ENCODE results near the gene DNAH11. TPM values are rescaled to one million over a fixed set of nuclear protein-coding genes. Genes with fewer than 3 reads are reported as not detected.

The DNAH11 gene
- total RNA-seq, 1 experiment from 2014 or later, result 0.39 TPM

DNA sequence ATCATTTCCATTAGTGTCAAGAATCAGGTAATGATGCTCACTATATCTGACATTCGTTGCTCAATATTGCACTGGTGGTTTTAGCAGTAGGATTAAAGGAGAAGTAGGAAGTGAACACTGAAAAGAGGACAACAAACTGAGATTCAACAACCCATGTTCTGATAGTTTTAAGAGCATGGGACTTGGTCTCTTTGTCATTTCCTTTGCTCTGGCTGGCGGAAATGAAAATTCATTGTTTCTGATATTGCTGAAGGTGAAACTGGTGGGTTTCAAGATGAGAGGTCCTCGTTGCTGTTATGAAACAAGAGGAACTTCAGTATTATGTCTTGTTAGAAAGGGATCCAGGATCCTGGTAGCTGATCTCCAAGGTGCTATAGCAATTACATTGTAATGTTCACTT is 129.0 kb downstream of the DNAH11 start:
- no peaks in the 10 kb centered on the region for H3K27me3 ChIP-seq (ENCODE audit: insufficient read depth, low read length)
- TF ChIP-seq TCF7L2 (IDR thresholded peaks at IDR 0.05; ENCODE audit: borderline replicate concordance, extremely low read depth, insufficient read depth, insufficient read length) (no peak), SP1 (IDR thresholded peaks at IDR 0.05; ENCODE audit: low read depth) (no peak), POLR2AphosphoS5 (IDR thresholded peaks at IDR 0.05; ENCODE audit: low read depth, low read length) (no peak), EZH2phosphoT487 (IDR thresholded peaks at IDR 0.05; ENCODE audit: borderline replicate concordance) (no peak), SIN3A (IDR thresholded peaks at IDR 0.05; ENCODE audit: low read depth) (no peak), SRF (IDR thresholded peaks at IDR 0.05; ENCODE audit: low read depth) (no peak), CEBPB (IDR thresholded peaks at IDR 0.05; ENCODE audit: low read depth) (no peak), FOSL1 (IDR thresholded peaks at IDR 0.05; ENCODE audit: low read depth) (no peak), JUND (IDR thresholded peaks at IDR 0.05) (no peak), POLR2A (IDR thresholded peaks at IDR 0.05; ENCODE audit: borderline replicate concordance, extremely low read depth, insufficient read depth, insufficient read length) (no peak), ELF1 (IDR thresholded peaks at IDR 0.05; ENCODE audit: borderline replicate concordance, low read depth) (no peak)
- TF ChIP-seq, protein P1, sequence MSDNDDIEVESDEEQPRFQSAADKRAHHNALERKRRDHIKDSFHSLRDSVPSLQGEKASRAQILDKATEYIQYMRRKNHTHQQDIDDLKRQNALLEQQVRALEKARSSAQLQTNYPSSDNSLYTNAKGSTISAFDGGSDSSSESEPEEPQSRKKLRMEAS (IDR thresholded peaks at IDR 0.05), result no peak
- TF ChIP-seq, protein P2, sequence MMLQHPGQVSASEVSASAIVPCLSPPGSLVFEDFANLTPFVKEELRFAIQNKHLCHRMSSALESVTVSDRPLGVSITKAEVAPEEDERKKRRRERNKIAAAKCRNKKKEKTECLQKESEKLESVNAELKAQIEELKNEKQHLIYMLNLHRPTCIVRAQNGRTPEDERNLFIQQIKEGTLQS (IDR thresholded peaks at IDR 0.05), result no peak
- TF ChIP-seq, protein P3, sequence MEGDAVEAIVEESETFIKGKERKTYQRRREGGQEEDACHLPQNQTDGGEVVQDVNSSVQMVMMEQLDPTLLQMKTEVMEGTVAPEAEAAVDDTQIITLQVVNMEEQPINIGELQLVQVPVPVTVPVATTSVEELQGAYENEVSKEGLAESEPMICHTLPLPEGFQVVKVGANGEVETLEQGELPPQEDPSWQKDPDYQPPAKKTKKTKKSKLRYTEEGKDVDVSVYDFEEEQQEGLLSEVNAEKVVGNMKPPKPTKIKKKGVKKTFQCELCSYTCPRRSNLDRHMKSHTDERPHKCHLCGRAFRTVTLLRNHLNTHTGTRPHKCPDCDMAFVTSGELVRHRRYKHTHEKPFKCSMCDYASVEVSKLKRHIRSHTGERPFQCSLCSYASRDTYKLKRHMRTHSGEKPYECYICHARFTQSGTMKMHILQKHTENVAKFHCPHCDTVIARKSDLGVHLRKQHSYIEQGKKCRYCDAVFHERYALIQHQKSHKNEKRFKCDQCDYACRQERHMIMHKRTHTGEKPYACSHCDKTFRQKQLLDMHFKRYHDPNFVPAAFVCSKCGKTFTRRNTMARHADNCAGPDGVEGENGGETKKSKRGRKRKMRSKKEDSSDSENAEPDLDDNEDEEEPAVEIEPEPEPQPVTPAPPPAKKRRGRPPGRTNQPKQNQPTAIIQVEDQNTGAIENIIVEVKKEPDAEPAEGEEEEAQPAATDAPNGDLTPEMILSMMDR (IDR thresholded peaks at IDR 0.05 in 2 of 3, conservative IDR thresholded peaks at IDR 0.05 in 1 of 3; ENCODE audit: borderline replicate concordance in 1 of 3, insufficient read depth in 1 of 3, low read depth in 2 of 3, low read length in 2 of 3), result no peak
- TF ChIP-seq, protein P4, sequence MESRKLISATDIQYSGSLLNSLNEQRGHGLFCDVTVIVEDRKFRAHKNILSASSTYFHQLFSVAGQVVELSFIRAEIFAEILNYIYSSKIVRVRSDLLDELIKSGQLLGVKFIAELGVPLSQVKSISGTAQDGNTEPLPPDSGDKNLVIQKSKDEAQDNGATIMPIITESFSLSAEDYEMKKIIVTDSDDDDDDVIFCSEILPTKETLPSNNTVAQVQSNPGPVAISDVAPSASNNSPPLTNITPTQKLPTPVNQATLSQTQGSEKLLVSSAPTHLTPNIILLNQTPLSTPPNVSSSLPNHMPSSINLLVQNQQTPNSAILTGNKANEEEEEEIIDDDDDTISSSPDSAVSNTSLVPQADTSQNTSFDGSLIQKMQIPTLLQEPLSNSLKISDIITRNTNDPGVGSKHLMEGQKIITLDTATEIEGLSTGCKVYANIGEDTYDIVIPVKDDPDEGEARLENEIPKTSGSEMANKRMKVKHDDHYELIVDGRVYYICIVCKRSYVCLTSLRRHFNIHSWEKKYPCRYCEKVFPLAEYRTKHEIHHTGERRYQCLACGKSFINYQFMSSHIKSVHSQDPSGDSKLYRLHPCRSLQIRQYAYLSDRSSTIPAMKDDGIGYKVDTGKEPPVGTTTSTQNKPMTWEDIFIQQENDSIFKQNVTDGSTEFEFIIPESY (IDR thresholded peaks at IDR 0.05; ENCODE audit: extremely low read depth, insufficient replicate concordance, low read length), result no peak
- H3K27ac ChIP-seq (ENCODE audit: low read depth, low read length), result no peak overlapping the region
- no peaks in the 10 kb centered on the region for H3K9me3 ChIP-seq (ENCODE audit: control insufficient read depth in 1 of 2, insufficient read depth in 1 of 2, low read depth in 1 of 2, low read length in 2 of 2)
- no peak overlapping the region for H2AFZ ChIP-seq (ENCODE audit: low read depth, low read length, poor library complexity, severe bottlenecking)
- H3K79me2 ChIP-seq (ENCODE audit: insufficient read depth, low read length), result no peaks in the 10 kb centered on the region
- H3K4me1 ChIP-seq (ENCODE audit: control insufficient read depth in 1 of 2, insufficient read depth in 2 of 2, low read length in 2 of 2), result no peaks in the 10 kb centered on the region
- H3K36me3 ChIP-seq (ENCODE audit: control insufficient read depth in 1 of 2, insufficient read depth in 2 of 2, low read length in 2 of 2), result no peaks in the 10 kb centered on the region
- H4K20me1 ChIP-seq (ENCODE audit: insufficient read depth), result no peaks in the 10 kb centered on the region
- no peak overlapping the region for H3K4me3 ChIP-seq (replicated peaks in 1 of 2; ENCODE audit: low read depth in 1 of 2, low read length in 2 of 2)
- CTCF ChIA-PET, result no interaction called here
- intact Hi-C loops (cut with micrococcal nuclease), result no loop called here
- no peak overlapping the region for H3K4me2 ChIP-seq (ENCODE audit: low read length)
- ATAC-seq (no peak), DNase-seq (ENCODE audit: low read depth, low spot score) (no peak)
- RAD21 ChIA-PET (ENCODE audit: low non-redundant PET in 1 of 2, low total read pairs in 2 of 2, uncharacterized antibody in 2 of 2, unreplicated experiment in 2 of 2), result no interaction called here
- no peaks in the 10 kb centered on the region for H3K9me2 ChIP-seq (ENCODE audit: insufficient read depth)
- POLR2A ChIA-PET, result no interaction called here
- BruUV-seq (replicated peaks), result no TSS peak
- no peak overlapping the region for H3K9ac ChIP-seq (ENCODE audit: low read length)

Data from HCT116 (cell line).